CD4-positive, alpha-beta T cell (primary cell): ENCODE data around the gene TCFL5. TPM values are rescaled to one million over a fixed set of nuclear protein-coding genes. Genes with fewer than 3 reads are reported as not detected.
A peak's percentile ranks its signal among the peaks of the same experiment; 100 is the strongest.

Experiments used
- ATAC-seq: fragments of 200-7000 bp; cut with Tn5 transposase; one replicate; pipeline ENCODE4 v1.10.0; 2022; ENCODE audit warnings: mild to moderate bottlenecking; ENCODE audit not compliant: poor library complexity
- CTCF ChIA-PET: fragments of 350-600 bp; sonication (Branson Sonifier 250); formaldehyde crosslinking; loops from one replicate; lab custom pipeline; 2021; ENCODE audit warnings: antibody characterized with exemption, inconsistent platforms; lab: Charles Lee
- POLR2A ChIA-PET: fragments of 350-600 bp; sonication (Branson Sonifier 250); formaldehyde crosslinking; loops from one replicate; lab custom pipeline; 2021; ENCODE audit warnings: antibody characterized with exemption, inconsistent platforms; lab: Charles Lee
- DNase-seq, 14 experiments: peaks; one replicate each; pipeline ENCODE4 v3.0.0-alpha.2; 2013 to 2020; ENCODE audit warnings: mixed read lengths in 2 of 14
- H3K27ac ChIP-seq, 2 donors: one replicate each; pipeline versions ENCODE4 v1.5.1 to v1.7.0; 2013; ENCODE audit warnings: low read length in 2 of 2, low read depth in 1 of 2, mild to moderate bottlenecking in 1 of 2
- H3K27me3 ChIP-seq, 2 experiments: 1 replicate in 1 of 2; 2 replicates in 1 of 2; pipeline versions ENCODE4 v1.6.1 to v1.7.0; 2013; ENCODE audit warnings: low read length in 2 of 2, control low read depth in 1 of 2, mild to moderate bottlenecking in 1 of 2, moderate library complexity in 1 of 2; ENCODE audit not compliant: insufficient read depth in 2 of 2, control insufficient read depth in 1 of 2
- H3K36me3 ChIP-seq: one replicate; pipeline ENCODE4 v1.6.1; 2013; ENCODE audit warnings: low read length, control low read depth; ENCODE audit not compliant: insufficient read depth
- H3K4me1 ChIP-seq: one replicate; pipeline ENCODE4 v1.6.1; 2013; ENCODE audit warnings: low read length, control low read depth; ENCODE audit not compliant: insufficient read depth
- H3K4me3 ChIP-seq: one replicate; pipeline ENCODE4 v1.5.1; 2013; ENCODE audit warnings: mild to moderate bottlenecking, low read length, moderate library complexity
- H3K9me3 ChIP-seq, 2 experiments: 1 replicate in 1 of 2; 2 replicates in 1 of 2; pipeline versions ENCODE4 v1.6.1 to v1.7.0; 2013; ENCODE audit warnings: low read length in 2 of 2, mild to moderate bottlenecking in 2 of 2, control low read depth in 1 of 2, moderate library complexity in 1 of 2; ENCODE audit not compliant: control insufficient read depth in 1 of 2, insufficient read depth in 1 of 2
- H3K27ac Mint-ChIP-seq: one replicate; pipeline ENCODE4 v1.8.0; 2020; ENCODE audit warnings: mixed read lengths
- H3K27me3 Mint-ChIP-seq: one replicate; pipeline ENCODE4 v1.8.0; 2021; ENCODE audit warnings: mixed read lengths
- H3K36me3 Mint-ChIP-seq: one replicate; pipeline ENCODE4 v1.8.0; 2021; ENCODE audit warnings: low read depth, mixed read lengths
- H3K4me1 Mint-ChIP-seq: one replicate; pipeline ENCODE4 v1.8.0; 2021; ENCODE audit warnings: low read depth, mixed read lengths
- H3K4me3 Mint-ChIP-seq: one replicate; pipeline ENCODE4 v1.8.0; 2020; ENCODE audit warnings: mild to moderate bottlenecking, mixed read lengths
- H3K9me3 Mint-ChIP-seq: one replicate; pipeline ENCODE4 v1.8.0; 2020; ENCODE audit warnings: mixed read lengths
- CTCF ChIP-seq: fragments of 200-600 bp; IDR thresholded peaks from one replicate; pipeline ENCODE4 v1.8.0; 2022; ENCODE audit warnings: antibody characterized with exemption, mild to moderate bottlenecking
- intact Hi-C, 2 experiments: fragments of 100-400 bp; cut with DNase I in 1 of 2; cut with micrococcal nuclease in 1 of 2; formaldehyde crosslinking; loops; one replicate each; pipeline versions ENCODE4 v1.15.1 to v1.9.0; 2023 to 2025; cut with DNase I, micrococcal nuclease
- total RNA-seq, 174 experiments: library from RNA in 2 of 174; stranded (reverse) in 2 of 174; gene quantifications; one replicate each; pipeline ENCODE4 v1.2.3 and lab custom pipeline; 2021 to 2026

TCFL5 gene
- total RNA-seq, 2 experiments from 2014 or later: 5.9 to 6.3 TPM

DNA sequence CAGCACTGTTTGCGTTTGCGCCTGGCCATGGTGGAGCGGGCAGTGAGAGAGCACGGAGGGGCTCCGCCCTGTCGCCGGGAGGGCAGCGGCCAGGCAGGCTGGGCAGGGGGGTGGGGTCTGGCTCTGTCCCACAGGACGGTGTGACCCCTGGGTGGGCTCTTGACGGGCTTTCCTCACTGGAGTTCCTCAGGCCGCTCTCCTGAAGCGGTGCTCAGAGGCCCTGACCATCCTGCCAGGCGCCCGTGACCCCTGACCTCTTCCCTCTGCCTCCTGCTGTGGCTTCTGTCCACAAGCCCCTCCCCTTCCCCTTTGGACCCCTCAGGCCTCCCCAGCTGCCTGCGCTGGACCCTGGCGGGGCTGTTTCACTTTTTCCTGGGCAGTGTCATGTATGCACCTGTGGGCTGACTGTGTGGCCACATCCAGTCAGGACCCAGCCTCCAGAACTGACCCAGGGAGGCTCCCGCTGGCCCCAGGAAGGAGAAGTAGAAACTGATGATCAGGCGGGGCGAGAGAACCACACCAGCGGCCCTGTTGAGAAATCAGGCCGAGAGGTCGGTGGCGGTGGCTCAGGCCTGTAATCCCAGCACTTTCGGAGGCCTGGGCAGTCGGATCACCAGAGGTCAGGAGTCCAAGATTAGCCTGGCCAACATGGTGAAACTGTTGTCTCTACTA lies 55.8 kb downstream of the TCFL5 start:
- Histone ChIP-seq H3K27ac (peak overlapping the region; percentile 7 to 15), H3K27me3 (no peaks in the 10 kb centered on the region), H3K36me3 (peaks cover 45% of the 10 kb centered on the region), H3K9me3 (no peaks in the 10 kb centered on the region), H3K4me1 (peaks cover 41% of the 10 kb centered on the region), H3K4me3 (peak overlapping the region; percentile 81)
- CTCF ChIA-PET: interaction anchor here (1.2 kb wide), 1 partner anchor 15 kb away, joined by 3 read pairs; no protein-coding TSS in a partner anchor
- no peaks in the 10 kb centered on the region for H3K9me3 Mint-ChIP-seq
- peaks cover 34% of the 10 kb centered on the region for H3K4me1 Mint-ChIP-seq
- intact Hi-C loops: loop anchor here in 1 of 2 experiments (5.0 kb wide), 3 partner anchors 56 to 504 kb away; partner anchors contain the start of genes ADRM1, DIDO1 and TCFL5
- peaks cover 33% of the 10 kb centered on the region for H3K36me3 Mint-ChIP-seq
- H3K4me3 Mint-ChIP-seq: peak overlapping the region; percentile 82
- no peak for TF ChIP-seq CTCF
- peaks cover 4% of the 10 kb centered on the region for H3K27me3 Mint-ChIP-seq
- POLR2A ChIA-PET: interaction anchor here (0.6 to 4.3 kb wide), 4 partner anchors 11 to 155 kb away, joined by 3 to 49 read pairs (median 22); partner anchors contain the start of gene MRGBP
- ATAC-seq (no peak), DNase-seq (peak in 1 of 14 experiments; percentile 52)
- H3K27ac Mint-ChIP-seq: peak overlapping the region; percentile 74

DNA sequence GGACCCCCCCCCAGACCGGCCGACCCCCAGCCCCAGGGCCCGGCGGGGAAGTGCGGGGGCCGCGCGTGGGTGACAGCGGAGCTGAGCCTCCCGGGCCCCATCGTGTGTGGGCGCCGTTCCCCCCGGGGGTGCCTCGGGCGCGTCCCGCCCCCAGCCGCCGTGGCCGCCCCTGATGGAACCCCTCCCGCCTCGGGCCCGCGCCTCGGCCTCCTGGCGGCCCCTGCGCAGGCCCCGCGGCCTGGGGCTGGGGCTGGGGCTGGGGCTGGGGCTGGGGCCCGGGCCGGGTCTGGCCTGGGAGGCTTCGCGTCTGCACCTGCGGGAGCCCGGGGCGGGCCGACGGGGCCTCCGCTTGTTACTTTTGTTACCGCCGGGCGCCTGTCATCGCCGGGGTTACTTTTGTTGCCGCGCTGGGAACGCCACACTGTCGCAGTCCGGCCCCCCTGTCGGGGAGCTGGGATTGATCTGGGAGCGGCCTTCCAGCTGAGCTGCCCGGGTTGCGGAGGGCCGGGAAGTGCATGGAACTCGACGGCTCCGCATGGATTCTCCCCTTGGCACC lies 56.4 kb downstream of the TCFL5 start:
- peaks cover 34% of the 10 kb centered on the region for H3K4me1 Mint-ChIP-seq
- peaks cover 4% of the 10 kb centered on the region for H3K27me3 Mint-ChIP-seq
- Histone ChIP-seq H3K9me3 (no peaks in the 10 kb centered on the region), H3K4me1 (peaks cover 41% of the 10 kb centered on the region), H3K36me3 (peaks cover 43% of the 10 kb centered on the region), H3K27me3 (no peaks in the 10 kb centered on the region), H3K4me3 (peak overlapping the region; percentile 81), H3K27ac (peak overlapping the region; percentile 15 to 59)
- intact Hi-C loops: loop anchor here in 1 of 2 experiments (5.0 kb wide), 3 partner anchors 57 to 503 kb away; partner anchors contain the start of genes ADRM1, DIDO1 and TCFL5
- no peak for TF ChIP-seq CTCF
- CTCF ChIA-PET: interaction anchor here (0.8 to 1.2 kb wide), 2 partner anchors 14 to 305 kb away, joined by 3 to 5 read pairs; no protein-coding TSS in a partner anchor
- ATAC-seq (peak; percentile 37), DNase-seq (peak in 4 of 14 experiments; percentile 27 to 56 (median 40))
- H3K27ac Mint-ChIP-seq: peak overlapping the region; percentile 74
- peaks cover 37% of the 10 kb centered on the region for H3K36me3 Mint-ChIP-seq
- peak overlapping the region; percentile 82 for H3K4me3 Mint-ChIP-seq
- POLR2A ChIA-PET: interaction anchor here (0.6 to 2.9 kb wide), 7 partner anchors 9 to 154 kb away, joined by 3 to 49 read pairs (median 3); partner anchors contain the start of genes GID8 and MRGBP
- no peaks in the 10 kb centered on the region for H3K9me3 Mint-ChIP-seq

- peak within 1 kb of the TSS; percentile 60 to 61 for H3K27ac ChIP-seq
- H3K4me3 Mint-ChIP-seq: peak within 1 kb of the TSS; percentile 100
- H3K36me3 Mint-ChIP-seq: peaks cover 40% of the 10 kb centered on the region
- H3K4me3 ChIP-seq: peak within 1 kb of the TSS; percentile 81
- intact Hi-C loops: loop anchor here (1.0 to 5.0 kb wide), 5 partner anchors 8 to 502 kb away; partner anchors contain the start of genes MRGBP (in 2 of the 2), ADRM1 (in 1 of the 2), DIDO1 (in 1 of the 2) and SLCO4A1 (in 1 of the 2)
- no peaks in the 10 kb centered on the region for H3K9me3 Mint-ChIP-seq
- peaks cover 41% of the 10 kb centered on the region for H3K4me1 ChIP-seq
- CTCF ChIA-PET: interaction anchor here (0.8 kb wide), 1 partner anchor 305 kb away, joined by 5 read pairs; no protein-coding TSS in a partner anchor
- H3K27ac Mint-ChIP-seq: peak within 1 kb of the TSS; percentile 97
- H3K36me3 ChIP-seq: peaks cover 43% of the 10 kb centered on the region
- ATAC-seq (peak; percentile 59), DNase-seq (peak; percentile 52 to 91 (median 66))
- H3K4me1 Mint-ChIP-seq: peaks cover 34% of the 10 kb centered on the region
- H3K27me3 Mint-ChIP-seq: peaks cover 4% of the 10 kb centered on the region
- no peak for TF ChIP-seq CTCF
- H3K27me3 ChIP-seq: no peaks in the 10 kb centered on the region
- POLR2A ChIA-PET: interaction anchor here (0.6 to 2.9 kb wide), 8 partner anchors 9 to 153 kb away, joined by 3 to 49 read pairs (median 3); partner anchors contain the start of genes GID8 and MRGBP
- no peaks in the 10 kb centered on the region for H3K9me3 ChIP-seq
Measured at GRCh38 chr20:62804627-62805154, 56.9 kb downstream of the TCFL5 start, which contains the start of gene OGFR. OGFR (plus strand) TSS chr20:62804835; CDS start chr20:62804860, 25 bp downstream.
